HepG2 (cell line): Measurements from ENCODE around the gene RBBP8NL. TPM values are rescaled to one million over a fixed set of nuclear protein-coding genes. Genes with fewer than 3 reads are reported as not detected.

Experiments used
- E2F1 ChIP-seq: sonication (generic); formaldehyde crosslinking; IDR thresholded peaks from 2 replicates; pipeline ENCODE4 v1.5.0; 2020; ENCODE audit warnings: missing genetic modification reagents
- EZH2 ChIP-seq: conservative IDR thresholded peaks from 2 replicates; pipeline ENCODE4 v1.6.1; 2012; ENCODE audit warnings: mild to moderate bottlenecking, low read depth, low read length, moderate library complexity
- GTF3A ChIP-seq: sonication (generic); formaldehyde crosslinking; conservative IDR thresholded peaks from 2 replicates; pipeline ENCODE4 v1.4.0; 2020; ENCODE audit warnings: mild to moderate bottlenecking, missing genetic modification reagents
- PBX2 ChIP-seq: IDR thresholded peaks from 2 replicates; pipeline ENCODE4 v1.6.1; 2016; ENCODE audit warnings: control low read depth
- RBAK ChIP-seq: sonication (generic); formaldehyde crosslinking; IDR thresholded peaks from 2 replicates; pipeline ENCODE4 v1.5.1; 2020; ENCODE audit warnings: mild to moderate bottlenecking, missing genetic modification reagents
- TRIM22 ChIP-seq: fragments of 450-650 bp; IDR thresholded peaks from 2 replicates; pipeline ENCODE4 v1.6.1; 2017
- ZNF660 ChIP-seq: sonication (generic); formaldehyde crosslinking; IDR thresholded peaks from 2 replicates; pipeline ENCODE4 v1.5.1; 2020; ENCODE audit warnings: mild to moderate bottlenecking, low read depth, missing genetic modification reagents, borderline replicate concordance
- ZNF703 ChIP-seq: sonication (generic); formaldehyde crosslinking; IDR thresholded peaks from 2 replicates; pipeline ENCODE4 v1.5.1; 2020; ENCODE audit warnings: missing genetic modification reagents, mild to moderate bottlenecking, moderate library complexity, borderline replicate concordance
- ZSCAN30 ChIP-seq: sonication (generic); formaldehyde crosslinking; IDR thresholded peaks from 2 replicates; pipeline ENCODE4 v1.5.0; 2020; ENCODE audit warnings: mild to moderate bottlenecking, missing genetic modification reagents
- polyA plus RNA-seq, 8 experiments: library from polyadenylated mRNA; depleted of rRNA in 3 of 8; stranded (reverse) in 7 of 8; unstranded in 1 of 8; fragments of >200 nt; fragmentation: Illumina TruSeq in 4 of 8; extraction: Trizol in 4 of 8; gene quantifications; 2 replicates each; pipeline versions ENCODE4 v1.2.1 to v1.2.3, GENCODE V29; 2011 to 2016; ENCODE audit warnings: low read depth in 4 of 8, missing spikeins in 1 of 8, mixed read lengths in 1 of 8; ENCODE audit not compliant: insufficient read depth in 1 of 8
- total RNA-seq, 5 experiments: library from RNA; depleted of rRNA; stranded (reverse); fragments of >200 nt; fragmentation: Illumina TruSeq; extraction: Trizol; gene quantifications; 2 replicates each; pipeline ENCODE4 v1.2.3, GENCODE V29; 2016; ENCODE audit warnings: low read depth in 1 of 5
- TF ChIP-seq, protein P1 (sequence below): sonication (generic); formaldehyde crosslinking; IDR thresholded peaks from 2 replicates; pipeline ENCODE4 v1.4.0; 2020; ENCODE audit warnings: missing genetic modification reagents, borderline replicate concordance
- TF ChIP-seq, protein P2 (sequence below): sonication (generic); formaldehyde crosslinking; IDR thresholded peaks from 2 replicates; pipeline ENCODE4 v1.5.0; 2020; ENCODE audit warnings: mild to moderate bottlenecking, missing genetic modification reagents, borderline replicate concordance
- TF ChIP-seq, protein P3 (sequence below): IDR thresholded peaks from 2 replicates; pipeline ENCODE4 v1.6.1; 2012; ENCODE audit warnings: low read depth, low read length, improper control_type of control experiment

RBBP8NL gene
- total and polyA plus RNA-seq, 2 of the 13 experiments (the other 11 are each of a cell fraction or from before 2014, with no cell fraction given): 0.69 to 0.86 TPM

- TF ChIP-seq, protein P1, sequence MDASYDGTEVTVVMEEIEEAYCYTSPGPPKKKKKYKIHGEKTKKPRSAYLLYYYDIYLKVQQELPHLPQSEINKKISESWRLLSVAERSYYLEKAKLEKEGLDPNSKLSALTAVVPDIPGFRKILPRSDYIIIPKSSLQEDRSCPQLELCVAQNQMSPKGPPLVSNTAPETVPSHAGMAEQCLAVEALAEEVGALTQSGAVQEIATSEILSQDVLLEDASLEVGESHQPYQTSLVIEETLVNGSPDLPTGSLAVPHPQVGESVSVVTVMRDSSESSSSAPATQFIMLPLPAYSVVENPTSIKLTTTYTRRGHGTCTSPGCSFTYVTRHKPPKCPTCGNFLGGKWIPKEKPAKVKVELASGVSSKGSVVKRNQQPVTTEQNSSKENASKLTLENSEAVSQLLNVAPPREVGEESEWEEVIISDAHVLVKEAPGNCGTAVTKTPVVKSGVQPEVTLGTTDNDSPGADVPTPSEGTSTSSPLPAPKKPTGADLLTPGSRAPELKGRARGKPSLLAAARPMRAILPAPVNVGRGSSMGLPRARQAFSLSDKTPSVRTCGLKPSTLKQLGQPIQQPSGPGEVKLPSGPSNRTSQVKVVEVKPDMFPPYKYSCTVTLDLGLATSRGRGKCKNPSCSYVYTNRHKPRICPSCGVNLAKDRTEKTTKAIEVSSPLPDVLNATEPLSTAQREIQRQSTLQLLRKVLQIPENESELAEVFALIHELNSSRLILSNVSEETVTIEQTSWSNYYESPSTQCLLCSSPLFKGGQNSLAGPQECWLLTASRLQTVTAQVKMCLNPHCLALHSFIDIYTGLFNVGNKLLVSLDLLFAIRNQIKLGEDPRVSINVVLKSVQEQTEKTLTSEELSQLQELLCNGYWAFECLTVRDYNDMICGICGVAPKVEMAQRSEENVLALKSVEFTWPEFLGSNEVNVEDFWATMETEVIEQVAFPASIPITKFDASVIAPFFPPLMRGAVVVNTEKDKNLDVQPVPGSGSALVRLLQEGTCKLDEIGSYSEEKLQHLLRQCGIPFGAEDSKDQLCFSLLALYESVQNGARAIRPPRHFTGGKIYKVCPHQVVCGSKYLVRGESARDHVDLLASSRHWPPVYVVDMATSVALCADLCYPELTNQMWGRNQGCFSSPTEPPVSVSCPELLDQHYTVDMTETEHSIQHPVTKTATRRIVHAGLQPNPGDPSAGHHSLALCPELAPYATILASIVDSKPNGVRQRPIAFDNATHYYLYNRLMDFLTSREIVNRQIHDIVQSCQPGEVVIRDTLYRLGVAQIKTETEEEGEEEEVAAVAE: no peak
- TF ChIP-seq EZH2 (no peak), PBX2 (CRISPR knock-in tag) (no peak), ZSCAN30 (CRISPR knock-in tag) (no peak; the same call in 1 of the 2 replicates), TRIM22 (no peak), GTF3A (CRISPR knock-in tag) (no peak), ZNF660 (CRISPR knock-in tag) (no peak), ZNF703 (CRISPR knock-in tag) (no peak; the same call in 1 of the 2 replicates), E2F1 (CRISPR knock-in tag) (no peak; the same call in 1 of the 2 replicates), RBAK (CRISPR knock-in tag) (no peak)
- TF ChIP-seq, protein P2, sequence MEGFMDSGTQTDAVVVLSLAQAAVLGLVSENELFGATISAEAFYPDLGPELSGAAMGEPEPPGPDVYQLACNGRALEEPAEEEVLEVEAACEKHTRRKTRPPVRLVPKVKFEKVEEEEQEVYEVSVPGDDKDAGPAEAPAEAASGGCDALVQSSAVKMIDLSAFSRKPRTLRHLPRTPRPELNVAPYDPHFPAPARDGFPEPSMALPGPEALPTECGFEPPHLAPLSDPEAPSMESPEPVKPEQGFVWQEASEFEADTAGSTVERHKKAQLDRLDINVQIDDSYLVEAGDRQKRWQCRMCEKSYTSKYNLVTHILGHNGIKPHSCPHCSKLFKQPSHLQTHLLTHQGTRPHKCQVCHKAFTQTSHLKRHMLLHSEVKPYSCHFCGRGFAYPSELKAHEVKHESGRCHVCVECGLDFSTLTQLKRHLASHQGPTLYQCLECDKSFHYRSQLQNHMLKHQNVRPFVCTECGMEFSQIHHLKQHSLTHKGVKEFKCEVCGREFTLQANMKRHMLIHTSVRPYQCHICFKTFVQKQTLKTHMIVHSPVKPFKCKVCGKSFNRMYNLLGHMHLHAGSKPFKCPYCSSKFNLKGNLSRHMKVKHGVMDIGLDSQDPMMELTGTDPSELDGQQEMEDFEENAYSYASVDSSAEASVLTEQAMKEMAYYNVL (CRISPR knock-in tag): no peak
- TF ChIP-seq, protein P3, sequence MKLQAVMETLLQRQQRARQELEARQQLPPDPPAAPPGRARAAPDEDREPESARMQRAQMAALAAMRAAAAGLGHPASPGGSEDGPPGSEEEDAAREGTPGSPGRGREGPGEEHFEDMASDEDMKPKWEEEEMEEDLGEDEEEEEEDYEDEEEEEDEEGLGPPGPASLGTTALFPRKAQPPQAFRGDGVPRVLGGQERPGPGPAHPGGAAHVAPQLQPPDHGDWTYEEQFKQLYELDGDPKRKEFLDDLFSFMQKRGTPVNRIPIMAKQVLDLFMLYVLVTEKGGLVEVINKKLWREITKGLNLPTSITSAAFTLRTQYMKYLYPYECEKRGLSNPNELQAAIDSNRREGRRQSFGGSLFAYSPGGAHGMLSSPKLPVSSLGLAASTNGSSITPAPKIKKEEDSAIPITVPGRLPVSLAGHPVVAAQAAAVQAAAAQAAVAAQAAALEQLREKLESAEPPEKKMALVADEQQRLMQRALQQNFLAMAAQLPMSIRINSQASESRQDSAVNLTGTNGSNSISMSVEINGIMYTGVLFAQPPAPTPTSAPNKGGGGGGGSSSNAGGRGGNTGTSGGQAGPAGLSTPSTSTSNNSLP: no peak
Measured at GRCh38 chr20:62387219-62387913, 40.0 kb downstream of the RBBP8NL start (continued).
